Stimulated activated CD4-positive, alpha-beta T cell treated with anti-CD3 and anti-CD28 coated beads, Interleukin-15, amount 100 ng/mL, for 24 hours (primary cell): ENCODE measurements around the gene TMEM259.

Experiments
- DNase-seq: peaks from one replicate; pipeline ENCODE4 v3.0.0-alpha.2; 2020

TMEM259 gene

GRCh38 chr19:982567-983170 is 38.3 kb downstream of the TMEM259 start:
- peak; percentile 83 for DNase-seq

GRCh38 chr19:980133-980998 is 40.6 kb downstream of the TMEM259 start:
- DNase-seq, result no peak

GRCh38 chr19:979318-979741 is 41.6 kb downstream of the TMEM259 start:
- no peak for DNase-seq

GRCh38 chr19:977058-977464 is 43.9 kb downstream of the TMEM259 start:
- DNase-seq, result no peak

GRCh38 chr19:976476-976875 is 44.4 kb downstream of the TMEM259 start:
- DNase-seq, result no peak

GRCh38 chr19:974564-975257 is 46.2 kb downstream of the TMEM259 start:
- DNase-seq, result no peak

GRCh38 chr19:973726-974563 is 47.0 kb downstream of the TMEM259 start:
- DNase-seq, result no peak

- DNase-seq, result no peak
Measured at GRCh38 chr19:972281-972680, 48.6 kb downstream of the TMEM259 start.

GRCh38 chr19:971795-972194 is 49.1 kb downstream of the TMEM259 start:
- DNase-seq, result no peak

GRCh38 chr19:970695-971094 is 50.2 kb downstream of the TMEM259 start:
- DNase-seq, result no peak

GRCh38 chr19:966485-967088 is 54.3 kb downstream of the TMEM259 start:
- no peak for DNase-seq

GRCh38 chr19:964761-965694 is 55.9 kb downstream of the TMEM259 start:
- DNase-seq, result no peak

- no peak for DNase-seq
Measured at GRCh38 chr19:964116-964520, 56.8 kb downstream of the TMEM259 start.

GRCh38 chr19:963486-963951 is 57.4 kb downstream of the TMEM259 start:
- no peak for DNase-seq

- DNase-seq, result no peak
Measured at GRCh38 chr19:962683-963400, 58.1 kb downstream of the TMEM259 start.

- DNase-seq, result no peak
Measured at GRCh38 chr19:961866-962620, 58.9 kb downstream of the TMEM259 start.

GRCh38 chr19:960601-960938 is 60.4 kb downstream of the TMEM259 start:
- no peak for DNase-seq

- DNase-seq, result no peak
Measured at GRCh38 chr19:960020-960419, 60.9 kb downstream of the TMEM259 start.
